Stimulated activated CD8-positive, alpha-beta memory T cell treated with anti-CD3 and anti-CD28 coated beads, Interleukin-15, amount 100 ng/mL, for 1 hour (primary cell): Measurements from ENCODE around the gene ELP6.
"Not testable (repeated sequence)": the region's sequence is repeated elsewhere in the genome, so short reads cannot be mapped to it uniquely, and the experiment has no call there.

Experiments used
- DNase-seq: peaks from one replicate; pipeline ENCODE4 v3.0.0-alpha.2; 2020; ENCODE audit warnings: low read depth

ELP6 gene

GRCh38 chr3:47464588-47464987 is 48.9 kb downstream of the ELP6 start:
- no peak for DNase-seq

- not testable (repeated sequence) for DNase-seq
Measured at GRCh38 chr3:47459534-47460085, 53.9 kb downstream of the ELP6 start.

GRCh38 chr3:47456984-47457383 is 56.5 kb downstream of the ELP6 start:
- no peak for DNase-seq

- DNase-seq, result no peak
Measured at GRCh38 chr3:47455806-47456452, 57.6 kb downstream of the ELP6 start.

- no peak for DNase-seq
Measured at GRCh38 chr3:47452453-47453215, 60.9 kb downstream of the ELP6 start.
